ENCODE results near the gene BLM.
A peak's percentile ranks its signal among the peaks of the same experiment; 100 is the strongest.
"Not testable (repeated sequence)": the region's sequence is repeated elsewhere in the genome, so short reads cannot be mapped to it uniquely, and the experiment has no call there.

Gene BLM

GRCh38 chr15:90730290-90730689, 13.1 kb downstream of the BLM start:
- TF ChIP-seq, protein P1, sequence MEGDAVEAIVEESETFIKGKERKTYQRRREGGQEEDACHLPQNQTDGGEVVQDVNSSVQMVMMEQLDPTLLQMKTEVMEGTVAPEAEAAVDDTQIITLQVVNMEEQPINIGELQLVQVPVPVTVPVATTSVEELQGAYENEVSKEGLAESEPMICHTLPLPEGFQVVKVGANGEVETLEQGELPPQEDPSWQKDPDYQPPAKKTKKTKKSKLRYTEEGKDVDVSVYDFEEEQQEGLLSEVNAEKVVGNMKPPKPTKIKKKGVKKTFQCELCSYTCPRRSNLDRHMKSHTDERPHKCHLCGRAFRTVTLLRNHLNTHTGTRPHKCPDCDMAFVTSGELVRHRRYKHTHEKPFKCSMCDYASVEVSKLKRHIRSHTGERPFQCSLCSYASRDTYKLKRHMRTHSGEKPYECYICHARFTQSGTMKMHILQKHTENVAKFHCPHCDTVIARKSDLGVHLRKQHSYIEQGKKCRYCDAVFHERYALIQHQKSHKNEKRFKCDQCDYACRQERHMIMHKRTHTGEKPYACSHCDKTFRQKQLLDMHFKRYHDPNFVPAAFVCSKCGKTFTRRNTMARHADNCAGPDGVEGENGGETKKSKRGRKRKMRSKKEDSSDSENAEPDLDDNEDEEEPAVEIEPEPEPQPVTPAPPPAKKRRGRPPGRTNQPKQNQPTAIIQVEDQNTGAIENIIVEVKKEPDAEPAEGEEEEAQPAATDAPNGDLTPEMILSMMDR (conservative IDR thresholded peaks at IDR 0.05; ENCODE audit: control insufficient read depth, insufficient read depth, low read depth, low read length) = no peak
- DNase-seq (ENCODE audit: low read depth) = no peak
- no peak overlapping the region for H3K4me3 ChIP-seq (ENCODE audit: control insufficient read depth, low read depth, low read length)

- TF ChIP-seq, protein P1 (conservative IDR thresholded peaks at IDR 0.05; ENCODE audit: control insufficient read depth, insufficient read depth, low read depth, low read length) = no peak
- DNase-seq (ENCODE audit: low read depth) = no peak
- H3K4me3 ChIP-seq (ENCODE audit: control insufficient read depth, low read depth, low read length) = no peak overlapping the region
These were observed 18.8 kb downstream of the BLM start for GRCh38 chr15:90735923-90736322.

GRCh38 chr15:90740545-90740944, 23.4 kb downstream of the BLM start:
- not testable (repeated sequence) for DNase-seq (ENCODE audit: low read depth); H3K4me3 ChIP-seq (ENCODE audit: control insufficient read depth, low read depth, low read length)

DNA sequence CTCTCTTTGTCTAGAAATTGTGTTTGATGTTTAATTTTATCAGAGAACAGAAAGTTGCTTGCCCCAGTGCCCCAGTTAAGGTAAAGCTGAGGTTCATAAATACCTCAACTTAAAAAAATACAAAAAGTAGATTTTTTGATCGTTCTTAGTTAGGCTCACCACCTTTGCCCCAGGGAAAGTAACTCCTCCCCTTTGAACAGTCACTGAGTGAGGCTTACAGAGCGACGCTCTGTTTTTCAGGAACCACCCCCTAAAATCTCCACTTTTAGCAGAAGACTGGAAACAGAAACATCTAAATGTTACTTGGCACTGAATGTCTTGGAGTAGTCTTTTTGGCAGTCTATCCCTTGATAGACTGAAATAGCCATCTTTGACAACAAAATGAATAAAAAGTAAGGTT, 24.9 kb downstream of the BLM start:
- DNase-seq (ENCODE audit: low read depth) = peak; percentile 21
- TF ChIP-seq, protein P1 (conservative IDR thresholded peaks at IDR 0.05; ENCODE audit: control insufficient read depth, insufficient read depth, low read depth, low read length) = no peak
- no peak overlapping the region for H3K4me3 ChIP-seq (ENCODE audit: control insufficient read depth, low read depth, low read length)

DNA sequence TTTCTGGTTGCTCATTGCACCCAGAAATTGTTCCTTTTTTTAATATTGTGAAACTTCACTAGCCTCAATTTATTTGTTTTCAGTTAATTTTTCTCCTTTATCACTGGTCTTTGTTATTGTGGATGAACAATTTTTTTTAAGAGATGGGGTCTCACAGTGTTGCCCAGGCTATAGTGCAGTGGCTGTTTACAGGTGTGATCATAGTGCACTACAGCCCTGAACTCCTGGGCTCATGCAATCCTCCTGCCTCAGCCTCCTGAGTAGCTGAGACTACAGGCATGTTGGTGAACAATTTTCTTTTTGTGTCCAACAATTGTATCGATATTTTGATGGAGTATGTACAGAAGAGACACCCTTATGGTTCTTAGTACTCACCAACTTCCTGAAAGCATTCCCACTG, 26.3 kb downstream of the BLM start:
- TF ChIP-seq, protein P1 (conservative IDR thresholded peaks at IDR 0.05; ENCODE audit: control insufficient read depth, insufficient read depth, low read depth, low read length) = no peak
- no peak for DNase-seq (ENCODE audit: low read depth)
- H3K4me3 ChIP-seq (ENCODE audit: control insufficient read depth, low read depth, low read length) = no peak overlapping the region

DNA sequence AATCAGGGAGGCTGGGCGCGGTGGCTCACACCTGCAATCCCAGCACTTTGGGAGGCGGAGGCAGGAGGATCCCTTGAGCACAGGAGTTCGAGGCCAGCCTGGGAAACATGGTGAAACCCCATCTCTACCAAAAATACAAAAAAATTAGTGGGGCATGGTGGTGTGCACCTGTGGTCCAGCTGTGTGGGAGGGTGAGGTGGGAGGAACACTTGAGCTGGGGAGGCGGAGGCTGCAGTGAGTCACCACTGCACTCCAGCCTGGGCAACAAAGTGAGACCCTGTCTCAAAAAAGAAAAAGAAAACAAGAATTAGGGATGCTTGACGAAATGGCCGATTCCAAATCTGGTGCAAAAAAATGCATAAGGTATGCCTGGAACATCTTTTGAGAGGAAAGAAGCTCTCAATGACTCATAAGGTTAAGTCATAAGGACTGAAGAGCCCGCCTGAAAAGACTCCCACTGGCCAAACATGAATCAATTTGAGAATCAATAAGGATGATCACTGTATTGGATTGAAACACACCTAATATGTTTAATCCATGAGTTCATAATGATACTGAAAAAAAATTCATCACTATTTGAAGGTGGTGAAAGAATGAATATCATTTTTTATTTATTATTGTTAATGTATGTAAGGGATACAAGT, 27.7 kb downstream of the BLM start:
- TF ChIP-seq, protein P1 (conservative IDR thresholded peaks at IDR 0.05; ENCODE audit: control insufficient read depth, insufficient read depth, low read depth, low read length) = no peak
- no peak for DNase-seq (ENCODE audit: low read depth)
- no peak overlapping the region for H3K4me3 ChIP-seq (ENCODE audit: control insufficient read depth, low read depth, low read length)

GRCh38 chr15:90749754-90750153, 32.6 kb downstream of the BLM start:
- TF ChIP-seq, protein P1 (conservative IDR thresholded peaks at IDR 0.05; ENCODE audit: control insufficient read depth, insufficient read depth, low read depth, low read length) = no peak
- H3K4me3 ChIP-seq (ENCODE audit: control insufficient read depth, low read depth, low read length) = no peak overlapping the region
- no peak for DNase-seq (ENCODE audit: low read depth)
